ENCODE results near the gene PRLR.
A peak's percentile ranks its signal among the peaks of the same experiment; 100 is the strongest.
"Not testable (repeated sequence)": the region's sequence is repeated elsewhere in the genome, so short reads cannot be mapped to it uniquely, and the experiment has no call there.

The PRLR gene

DNA sequence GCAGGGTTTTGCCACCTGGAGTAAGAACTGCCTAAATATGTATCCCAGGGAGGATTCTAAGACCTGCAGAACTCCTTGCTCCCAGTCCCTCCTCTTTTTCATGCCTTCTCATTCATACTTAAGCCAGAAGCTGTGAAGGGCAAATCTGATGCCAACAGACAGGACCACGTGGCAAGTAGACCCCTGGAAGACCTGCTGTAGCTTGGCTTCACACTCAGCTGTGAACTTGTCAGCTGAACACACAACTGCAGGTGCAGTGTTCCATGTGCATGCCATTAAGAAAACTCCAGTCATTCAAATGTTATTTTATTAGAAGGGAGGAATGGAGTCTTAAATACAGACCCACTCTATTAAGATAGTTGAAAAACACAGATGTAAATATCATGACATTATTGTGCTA lies 103.3 kb downstream of the PRLR start:
- no peak for DNase-seq (ENCODE audit: low spot score)

DNA sequence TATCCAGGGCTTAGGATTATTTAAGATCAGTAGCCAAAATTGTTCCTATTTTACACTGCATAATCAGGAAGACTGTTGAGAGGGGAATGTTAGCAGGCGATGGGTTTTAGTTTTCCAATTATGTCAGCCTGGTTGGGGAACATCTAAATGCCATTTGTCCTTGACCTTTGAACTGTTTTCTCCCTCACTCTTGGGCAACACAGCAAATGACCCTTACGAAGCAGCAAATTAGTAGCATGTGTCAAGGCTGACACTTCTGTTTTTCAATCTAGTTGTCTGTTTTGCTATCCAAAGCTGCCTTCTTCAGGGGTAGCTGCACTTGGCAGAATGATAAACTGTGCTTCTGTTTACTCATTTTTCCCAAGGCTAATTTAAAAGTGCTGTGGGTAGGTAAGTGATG lies 104.5 kb downstream of the PRLR start:
- DNase-seq (ENCODE audit: low spot score), result no peak

DNA sequence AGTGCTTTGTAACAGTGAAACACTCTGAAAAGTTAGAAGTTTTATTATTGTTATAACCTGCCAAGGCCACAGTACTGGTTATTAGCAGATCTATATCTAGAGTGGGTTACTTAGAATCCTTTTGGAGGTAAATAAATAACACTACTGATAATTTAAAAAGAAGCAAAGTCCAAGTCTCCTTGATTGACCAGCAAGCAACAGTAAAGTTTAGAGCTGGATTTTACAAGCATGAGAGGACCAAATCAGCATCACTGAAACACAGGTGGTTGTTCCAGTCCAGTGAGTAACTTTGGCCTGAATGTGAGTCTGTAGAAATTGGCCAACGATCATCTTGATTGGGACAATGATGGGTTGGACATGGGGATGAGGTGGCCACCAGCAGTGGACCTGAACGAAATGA lies 105.4 kb downstream of the PRLR start:
- no peak for DNase-seq (ENCODE audit: low spot score)

DNA sequence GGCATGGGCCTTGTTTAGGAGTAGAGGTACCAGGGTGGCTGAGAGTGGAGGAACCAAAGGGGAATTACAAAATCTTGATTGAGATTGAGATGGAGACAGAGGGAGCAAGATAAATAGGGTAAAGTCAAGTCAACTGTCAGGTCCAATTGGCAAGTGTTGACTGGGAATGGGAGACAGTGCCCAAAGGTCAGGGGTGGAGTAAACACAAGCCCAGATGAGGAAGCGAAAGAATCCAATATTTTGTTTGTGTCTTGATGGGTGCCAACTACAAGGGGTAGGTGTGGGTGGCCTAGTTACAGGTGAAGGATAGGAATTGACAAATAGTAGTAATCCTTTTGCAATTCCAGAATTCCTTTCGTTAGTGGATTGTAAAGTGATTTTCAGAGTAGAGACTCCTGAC lies 107.5 kb downstream of the PRLR start:
- DNase-seq (ENCODE audit: low spot score), result no peak

DNA sequence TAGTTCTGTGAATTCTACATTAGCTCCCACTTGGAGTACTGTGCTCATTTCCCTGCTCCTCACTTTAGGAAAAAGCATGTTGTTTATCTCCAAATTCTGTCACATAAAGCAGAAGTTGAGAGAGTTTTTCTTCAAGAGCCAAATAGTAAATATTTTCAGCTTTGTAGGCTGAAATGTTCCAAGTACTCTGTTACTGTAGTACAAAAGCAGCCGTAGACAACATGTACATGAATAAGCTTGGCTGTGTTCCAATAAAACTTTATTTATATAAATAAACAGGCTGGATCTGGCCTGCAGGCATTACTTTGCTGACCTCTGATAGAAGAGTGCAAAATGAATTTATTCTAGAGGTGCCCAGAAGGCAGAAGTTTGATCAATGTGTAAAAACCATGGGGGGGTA lies 109.6 kb downstream of the PRLR start:
- DNase-seq (ENCODE audit: low spot score), result no peak

DNA sequence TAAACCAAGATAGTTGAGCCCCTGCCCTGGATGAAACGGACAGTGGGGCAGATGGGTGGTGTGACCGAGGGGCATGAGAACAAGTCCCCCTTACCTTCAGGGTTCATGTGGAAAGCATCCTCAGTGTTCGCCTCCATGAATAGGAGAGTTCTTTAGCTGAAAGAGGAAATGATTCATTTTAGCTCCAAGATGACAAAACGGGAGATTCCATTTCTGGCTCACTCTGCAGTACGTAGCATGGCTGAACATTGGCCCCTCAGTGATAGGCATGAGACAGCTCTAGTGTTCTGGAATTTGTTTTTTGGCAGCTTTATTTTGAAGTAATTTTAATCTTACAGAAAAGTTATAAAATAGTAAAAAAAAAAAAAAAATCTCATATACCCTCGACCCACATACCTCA lies 112.3 kb downstream of the PRLR start:
- no peak for DNase-seq (ENCODE audit: low spot score)

DNA sequence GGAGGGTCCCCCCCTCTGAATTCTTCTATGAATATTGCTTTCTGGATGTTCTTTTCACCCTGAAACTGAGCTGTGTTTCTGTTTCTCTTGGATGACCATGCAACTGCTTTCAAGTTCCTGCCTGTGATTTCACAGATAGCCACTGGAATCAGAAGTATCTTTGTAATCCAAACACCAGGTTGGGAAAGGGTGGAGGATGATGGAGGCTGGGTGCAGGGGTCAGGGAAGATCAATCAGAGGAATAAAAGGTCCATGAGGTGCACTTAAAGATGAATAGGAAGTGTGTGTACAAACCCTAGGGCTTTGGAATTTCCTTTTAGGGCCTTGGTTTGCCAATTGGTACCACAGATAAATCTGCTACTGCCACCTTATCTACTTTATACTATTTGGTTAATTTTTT lies 114.4 kb downstream of the PRLR start:
- no peak for DNase-seq (ENCODE audit: low spot score)

DNA sequence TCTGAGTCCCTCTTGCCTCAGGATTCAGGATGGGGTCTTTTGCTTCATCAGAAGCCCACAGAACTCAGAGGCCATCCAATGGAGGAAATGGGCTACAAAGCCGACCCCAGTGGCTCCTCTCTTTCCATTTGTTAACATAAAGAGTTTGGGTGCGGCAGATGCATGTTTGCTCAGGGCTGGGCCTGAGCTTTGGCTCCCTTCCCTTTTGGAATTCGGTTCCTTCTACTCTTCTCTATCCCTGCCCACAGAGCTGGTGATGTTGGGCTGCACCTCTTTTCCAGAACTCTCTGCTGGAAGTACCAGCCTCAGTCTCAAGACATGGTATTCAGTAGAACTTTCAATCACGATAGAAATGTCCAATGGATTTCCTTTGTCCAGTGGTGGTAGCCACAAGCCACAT lies 115.6 kb downstream of the PRLR start:
- no peak for DNase-seq (ENCODE audit: low spot score)

DNA sequence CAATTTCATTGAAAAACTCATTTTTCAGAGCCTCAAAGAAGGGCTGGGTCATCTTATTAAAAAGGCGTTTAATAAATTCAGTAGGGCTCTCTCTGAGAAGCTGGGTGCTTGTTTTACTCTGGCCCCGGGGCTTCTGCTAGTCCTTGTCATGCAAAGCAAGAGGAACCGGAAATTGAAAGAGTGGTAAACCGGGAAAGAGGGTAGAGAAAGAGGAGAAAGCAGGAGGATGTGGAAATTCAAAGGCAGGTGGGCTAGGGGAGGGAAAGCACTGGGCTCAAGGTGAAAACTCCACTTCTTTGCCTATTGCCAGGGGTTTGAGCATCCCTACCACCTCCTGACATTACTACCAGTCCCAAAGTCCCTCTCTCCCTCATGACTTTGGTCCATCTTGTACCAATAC lies 118.0 kb downstream of the PRLR start:
- no peak for DNase-seq (ENCODE audit: low spot score)

DNA sequence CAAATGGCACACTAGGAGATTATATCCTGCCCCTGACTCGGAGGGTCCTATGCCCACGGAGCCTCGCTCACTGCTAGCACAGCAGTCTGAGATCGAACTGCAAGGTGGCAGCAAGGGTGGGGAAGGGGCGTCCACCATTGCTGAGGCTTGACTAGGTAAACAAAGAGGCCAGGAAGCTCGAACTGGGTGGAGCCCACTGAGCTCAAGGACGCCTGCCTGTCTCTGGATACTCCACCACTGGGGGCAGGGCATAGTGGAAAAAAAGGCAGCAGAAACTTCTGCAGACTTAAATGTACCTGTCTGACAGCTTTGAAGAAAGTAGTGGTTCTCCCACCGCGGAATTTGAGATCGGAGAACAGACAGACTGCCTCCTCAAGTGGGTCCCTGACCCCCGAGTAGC lies 125.7 kb downstream of the PRLR start:
- not testable (repeated sequence) for DNase-seq (ENCODE audit: low spot score)

DNA sequence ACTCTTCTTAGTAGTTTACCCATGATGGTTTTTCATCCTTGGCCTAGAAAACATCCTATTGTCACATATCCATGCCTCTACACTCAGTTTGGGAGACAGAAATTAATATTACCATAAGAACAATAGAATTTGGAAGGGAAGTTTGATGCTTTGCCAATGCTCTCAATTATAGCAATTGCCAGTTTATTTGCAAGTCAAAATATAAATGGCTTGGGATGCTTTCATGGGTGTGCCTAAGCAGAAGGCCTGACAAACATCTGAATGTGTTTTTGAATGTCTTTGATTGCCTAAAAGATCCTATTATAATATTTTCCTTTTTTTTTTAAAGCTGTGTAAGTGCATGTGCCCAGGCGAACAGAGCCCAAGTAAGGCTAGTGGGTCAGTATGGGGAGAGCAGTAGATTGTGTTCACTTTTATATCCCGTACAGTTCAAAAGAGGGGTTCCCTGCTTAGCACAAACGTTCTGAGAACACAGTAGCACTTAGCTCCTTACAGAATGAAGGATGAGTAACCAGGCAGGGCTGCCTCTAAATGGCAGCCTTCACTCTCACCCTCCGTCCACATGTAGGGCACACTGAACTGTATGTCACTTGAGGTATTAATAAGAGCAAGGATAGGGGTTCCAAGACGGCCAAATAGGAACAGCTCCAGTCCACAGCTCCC lies 126.5 kb downstream of the PRLR start:
- DNase-seq (ENCODE audit: low spot score), result no peak

DNA sequence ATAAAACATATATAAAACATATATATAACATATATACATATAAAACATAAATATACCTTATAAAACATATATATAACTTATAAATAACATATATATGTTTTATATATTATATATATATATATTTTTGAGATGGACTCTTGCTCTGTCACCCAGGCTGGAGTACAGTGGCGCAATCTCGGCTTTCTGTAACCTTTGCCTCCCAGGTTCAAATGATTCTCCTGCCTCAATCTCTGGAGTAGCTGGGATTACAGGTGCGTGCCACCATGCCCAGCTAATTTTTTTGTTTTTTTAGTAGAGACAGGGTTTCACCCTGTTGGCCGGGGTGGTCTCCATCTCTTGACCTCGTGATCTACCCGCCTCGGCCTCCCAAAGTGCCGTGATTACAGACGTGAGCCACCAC lies 128.6 kb downstream of the PRLR start:
- DNase-seq (ENCODE audit: low spot score), result not testable (repeated sequence)

DNA sequence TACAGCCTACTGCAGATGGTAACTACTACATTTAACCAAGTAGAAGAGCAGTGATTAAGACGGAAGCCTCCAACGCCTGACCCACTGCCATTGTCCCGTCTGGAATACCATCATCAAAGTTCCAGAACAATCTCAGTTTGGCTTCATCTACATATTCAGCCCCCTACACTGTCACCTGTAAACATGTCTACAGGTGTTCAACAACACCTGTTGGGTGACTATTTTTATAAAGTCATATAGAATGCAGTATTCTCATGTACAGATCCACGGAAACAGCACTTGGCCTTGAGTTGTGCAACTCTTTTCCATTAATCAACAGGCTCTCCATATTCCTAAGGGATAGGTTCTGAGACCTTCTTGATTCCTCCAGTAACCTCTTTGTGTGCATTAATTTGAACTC lies 129.3 kb downstream of the PRLR start:
- no peak for DNase-seq (ENCODE audit: low spot score)

DNA sequence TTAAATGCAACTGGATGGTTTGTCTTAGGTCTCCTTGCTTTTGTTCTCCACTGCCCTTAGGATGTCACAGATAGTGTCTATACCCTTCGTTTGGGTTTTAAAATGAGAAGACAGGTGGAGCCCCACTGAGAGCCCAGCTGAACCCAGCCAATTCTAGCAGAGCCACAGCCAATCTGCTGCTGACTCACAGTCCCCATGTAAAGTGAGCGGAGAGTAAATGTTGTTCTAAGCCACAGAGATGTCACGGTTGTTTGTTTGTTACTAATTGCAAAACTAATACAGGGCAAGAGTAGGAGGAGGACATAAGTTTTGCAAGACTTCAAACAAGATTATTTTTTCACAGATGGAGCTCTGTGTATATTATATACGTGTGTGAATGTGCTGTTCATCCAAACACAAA lies 132.1 kb downstream of the PRLR start:
- no peak for DNase-seq (ENCODE audit: low spot score)

DNA sequence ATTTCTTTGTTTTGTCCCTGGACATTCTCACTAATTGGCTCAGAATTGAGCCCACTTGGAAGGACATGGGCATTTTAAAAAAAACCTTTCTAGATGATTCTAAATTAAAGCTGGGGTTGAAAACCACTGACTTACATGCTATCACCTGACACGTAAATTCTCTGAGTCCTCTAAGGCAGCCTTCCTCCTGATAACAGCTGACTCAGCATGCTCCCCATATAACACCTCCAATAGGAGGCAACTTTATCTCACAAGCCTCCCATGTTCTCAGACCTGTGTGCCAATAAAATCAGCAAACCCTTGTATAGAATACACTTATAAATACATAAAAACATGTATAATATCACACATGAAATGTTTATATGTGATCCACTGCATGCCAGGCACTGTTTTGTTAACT lies 133.4 kb downstream of the PRLR start:
- DNase-seq (ENCODE audit: low spot score), result no peak

DNA sequence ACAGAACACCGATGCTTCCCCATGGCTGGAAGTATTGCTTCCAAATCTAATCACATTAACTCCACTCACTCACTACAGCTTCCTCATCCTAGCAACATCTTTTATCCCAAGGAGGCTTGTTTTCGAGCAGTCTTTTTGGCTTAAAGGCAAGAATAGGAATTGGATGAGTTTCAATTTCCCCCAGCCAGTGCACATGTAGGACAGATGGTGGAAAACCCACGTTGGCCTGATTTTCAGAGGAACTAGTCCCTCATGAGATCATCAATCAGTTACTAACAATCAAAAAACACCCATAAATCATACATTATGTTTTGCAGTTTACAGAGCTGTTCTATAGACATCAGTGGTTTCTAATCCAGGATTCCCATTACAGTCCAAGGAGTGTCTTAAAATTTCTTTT lies 134.1 kb downstream of the PRLR start:
- DNase-seq (ENCODE audit: low spot score), result no peak

DNA sequence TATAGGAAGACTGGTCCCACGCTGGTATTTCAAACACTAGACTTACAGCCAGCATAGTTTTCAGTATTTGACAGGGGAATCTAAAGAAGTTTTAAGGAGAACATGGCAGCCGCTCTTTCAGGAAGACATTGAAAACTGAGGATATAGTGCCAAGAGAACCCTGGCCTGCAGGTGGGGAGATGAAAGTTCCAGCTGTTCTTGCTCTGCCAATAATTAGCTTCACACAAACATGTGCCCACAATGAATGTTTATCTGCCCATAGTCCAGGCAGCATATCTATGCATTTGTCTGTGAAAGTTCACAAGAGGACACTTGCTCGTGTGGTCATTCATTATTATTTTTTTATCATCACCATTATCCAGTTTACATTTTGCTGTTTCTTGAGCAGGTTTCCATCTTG lies 134.9 kb downstream of the PRLR start:
- DNase-seq (ENCODE audit: low spot score), result no peak

DNA sequence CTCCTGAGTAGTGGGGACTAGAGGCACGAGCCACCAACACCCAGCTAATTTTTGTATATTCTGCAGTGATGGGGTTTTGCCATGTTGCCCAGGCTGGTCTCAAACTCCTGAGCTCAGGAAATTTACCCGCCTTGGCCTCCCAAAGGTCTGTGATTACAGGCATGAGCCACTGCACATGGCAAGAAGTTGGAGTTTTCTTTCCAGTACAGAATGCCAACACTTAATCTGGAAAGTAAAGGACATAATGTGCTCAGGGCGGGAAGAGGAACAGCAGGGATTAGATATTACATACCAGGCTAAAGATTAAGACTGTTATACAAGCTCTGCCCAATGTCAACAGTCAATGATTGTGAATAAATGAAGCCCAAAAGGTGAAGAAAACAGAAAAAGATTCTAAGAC lies 135.3 kb downstream of the PRLR start:
- DNase-seq (ENCODE audit: low spot score), result no peak

DNA sequence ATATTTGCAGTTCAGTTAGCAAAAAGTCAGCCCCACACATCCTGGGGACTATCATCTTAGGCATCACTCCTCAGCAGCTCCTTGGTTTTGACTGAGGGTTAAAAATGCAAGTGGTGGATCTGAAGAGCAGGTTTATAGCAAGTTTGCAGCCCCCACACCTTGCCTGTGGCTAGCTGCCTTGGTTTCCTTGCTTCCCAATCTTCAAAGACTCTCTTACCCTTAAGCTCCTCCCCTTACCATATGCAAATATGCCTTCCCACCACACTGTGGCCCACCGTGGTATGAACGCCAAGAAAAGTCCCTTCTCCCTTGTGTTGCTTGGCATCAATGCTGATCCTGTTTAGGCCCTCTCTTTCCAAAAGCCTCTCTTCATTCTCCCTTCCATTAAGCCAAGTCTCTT lies 137.6 kb downstream of the PRLR start:
- no peak for DNase-seq (ENCODE audit: low spot score)

DNA sequence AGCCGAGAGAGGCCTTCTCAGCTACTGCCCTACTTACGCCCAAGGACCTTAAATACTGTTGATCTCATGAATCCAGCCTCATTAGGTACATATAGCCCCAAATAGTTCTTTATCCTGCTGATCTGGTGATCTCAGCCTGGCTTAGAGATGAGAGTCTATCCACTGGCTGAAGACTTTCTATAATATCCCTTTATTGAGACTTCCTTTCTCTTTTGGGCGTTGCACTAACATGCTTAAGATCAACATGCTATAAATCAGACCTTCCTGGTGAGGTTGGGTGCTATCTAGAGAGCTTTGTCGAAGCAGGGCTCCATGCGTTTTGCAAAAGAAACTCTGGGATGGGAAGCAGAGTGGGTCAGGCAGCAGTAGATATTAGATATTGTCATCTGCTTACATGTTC lies 138.6 kb downstream of the PRLR start:
- no peak for DNase-seq (ENCODE audit: low spot score)

DNA sequence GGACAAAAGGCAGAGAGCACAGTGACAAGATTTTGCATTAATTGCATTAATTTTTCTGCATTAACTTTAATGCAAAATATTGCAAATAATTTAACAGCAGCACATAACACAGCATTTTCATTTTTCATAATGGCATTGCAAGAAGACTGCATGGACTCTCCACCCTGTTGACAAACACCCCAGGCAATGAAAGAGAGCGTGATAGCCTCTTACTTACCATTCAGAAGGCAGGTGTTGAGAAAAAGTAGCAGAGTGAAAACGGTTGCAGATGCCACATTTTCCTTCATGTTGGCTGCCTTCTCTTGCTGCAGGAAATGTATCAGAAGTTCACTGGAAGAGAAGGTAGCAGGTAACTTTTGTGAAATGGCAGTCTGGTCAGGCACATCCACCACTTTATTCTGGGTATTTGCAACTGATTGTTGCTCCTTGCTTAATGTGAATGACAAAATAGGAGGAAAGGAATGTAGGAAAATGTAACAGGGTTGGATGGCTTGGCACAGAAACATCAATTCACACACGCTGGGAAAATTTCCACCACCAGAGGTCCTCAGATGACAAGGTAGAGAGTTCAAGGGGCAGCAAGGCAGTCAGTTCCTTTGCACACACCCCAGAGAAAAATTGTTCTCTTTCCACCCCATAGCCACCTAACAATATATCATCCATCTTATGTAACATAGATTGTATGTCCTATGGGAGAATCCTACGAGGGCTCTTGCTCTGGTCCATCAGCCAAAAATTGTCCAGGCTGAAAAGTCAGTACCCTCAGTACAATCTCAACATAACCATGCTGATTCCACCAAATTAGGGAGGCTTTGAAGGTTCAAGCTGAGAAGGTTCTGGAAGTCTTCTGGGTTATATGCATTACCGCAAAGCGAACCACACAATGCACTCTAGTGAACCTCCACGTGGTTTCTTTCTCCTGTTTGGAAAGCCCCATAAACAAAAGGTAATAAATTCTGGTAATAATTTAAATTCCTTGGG lies 140.7 kb downstream of the PRLR start:
- DNase-seq (ENCODE audit: low spot score), result peak; percentile 64

DNA sequence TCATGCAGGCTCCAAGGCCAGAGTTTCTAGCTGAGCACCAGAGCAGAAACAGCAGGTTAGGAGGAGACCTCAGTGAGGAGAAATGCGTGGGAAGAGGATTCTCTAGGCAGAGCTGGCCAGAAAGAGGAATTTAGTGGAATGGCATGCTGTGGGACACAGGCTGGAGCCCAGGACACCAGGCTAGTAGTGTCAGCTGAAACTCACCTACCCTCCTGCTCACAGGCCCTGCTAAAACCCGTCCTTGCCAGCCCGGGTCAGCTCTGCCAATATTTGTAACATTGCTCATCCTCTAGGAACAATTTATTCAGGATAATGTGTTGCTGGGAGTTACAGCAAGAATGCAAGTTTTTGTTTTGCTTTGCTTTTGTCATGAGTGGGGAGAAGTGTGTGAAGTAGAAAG lies 142.3 kb downstream of the PRLR start:
- no peak for DNase-seq (ENCODE audit: low spot score)

DNA sequence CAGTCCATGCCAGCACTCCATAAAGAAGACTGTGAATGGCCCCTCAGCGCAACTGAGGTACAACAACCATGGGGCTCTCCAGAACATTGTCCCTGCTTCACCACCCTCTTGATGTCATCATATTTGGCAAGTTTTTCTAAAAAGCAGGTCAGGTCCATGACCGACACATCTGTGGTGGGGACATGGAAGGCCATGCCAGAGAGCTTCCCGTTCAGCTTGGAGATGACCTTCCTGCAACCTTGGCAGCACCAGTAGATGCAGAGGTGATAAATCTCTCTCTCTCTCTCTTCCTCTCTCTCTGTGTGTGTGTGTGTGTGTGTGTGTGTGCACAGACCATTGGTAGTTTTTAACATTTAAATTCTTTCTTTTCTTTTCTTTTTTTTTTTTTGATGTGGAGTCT lies 147.1 kb downstream of the PRLR start:
- DNase-seq (ENCODE audit: low spot score), result no peak

DNA sequence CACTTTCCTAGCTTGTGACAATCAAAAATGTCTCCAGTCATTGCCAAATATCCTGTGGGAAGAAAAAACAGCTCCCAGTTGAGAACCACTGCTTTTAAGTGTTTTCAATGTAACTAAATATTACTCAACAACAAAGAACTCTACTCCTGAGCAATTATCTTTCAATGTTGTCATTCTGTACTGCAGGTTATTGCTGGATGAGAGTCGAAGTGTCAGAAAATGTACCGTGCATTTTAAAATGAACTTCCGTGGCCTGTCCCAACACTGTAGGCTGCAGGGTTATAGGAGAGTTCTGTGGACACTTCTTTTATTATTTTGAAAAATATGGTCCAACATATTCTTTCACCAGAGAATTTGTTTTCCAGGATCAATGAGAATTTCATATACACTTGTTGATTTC lies 147.8 kb downstream of the PRLR start:
- DNase-seq (ENCODE audit: low spot score), result no peak
